ENCODE data around the gene SUCNR1. TPM values are rescaled to one million over a fixed set of nuclear protein-coding genes. Genes with fewer than 3 reads are reported as not detected.
A peak's percentile ranks its signal among the peaks of the same experiment; 100 is the strongest.
"Not testable (repeated sequence)": the region's sequence is repeated elsewhere in the genome, so short reads cannot be mapped to it uniquely, and the experiment has no call there.

The SUCNR1 gene
- not detected in 2 replicates for total RNA-seq (2014; rRNA removed; shearing (Covaris generic))
- polyA plus RNA-seq (2015; cell fraction: cytosol; rRNA removed) = 0.01 TPM in 1 of 2 replicates, not detected in the other
- not detected in 2 replicates for polyA plus RNA-seq (2015; cell fraction: nucleus; rRNA removed)

- no peak for DNase-seq (ENCODE audit: low read depth)
Observed at GRCh38 chr3:151873398-151873797, at the start of gene SUCNR1. Gene SUCNR1 (plus strand): TSS chr3:151873643. CDS start chr3:151879893, 6,250 bp downstream.

GRCh38 chr3:151827816-151828215 is 45.6 kb upstream of the SUCNR1 start:
- DNase-seq (ENCODE audit: low read depth) = peak; percentile 45

- peak; percentile 27 for DNase-seq (ENCODE audit: low read depth)
Observed at GRCh38 chr3:151835751-151836525, 37.5 kb upstream of the SUCNR1 start.

GRCh38 chr3:151837057-151837456 is 36.4 kb upstream of the SUCNR1 start:
- peak; percentile 84 for DNase-seq (ENCODE audit: low read depth)

- DNase-seq (ENCODE audit: low read depth) = peak; percentile 54
Observed at GRCh38 chr3:151838574-151839312, 34.7 kb upstream of the SUCNR1 start.

- no peak for DNase-seq (ENCODE audit: low read depth)
Observed at GRCh38 chr3:151839313-151839631, 34.2 kb upstream of the SUCNR1 start.

GRCh38 chr3:151841801-151842200 is 31.6 kb upstream of the SUCNR1 start:
- no peak for DNase-seq (ENCODE audit: low read depth)

GRCh38 chr3:151843275-151843674 is 30.2 kb upstream of the SUCNR1 start:
- no peak for DNase-seq (ENCODE audit: low read depth)

GRCh38 chr3:151845306-151845905 is 28.0 kb upstream of the SUCNR1 start:
- no peak for DNase-seq (ENCODE audit: low read depth)

- DNase-seq (ENCODE audit: low read depth) = not testable (repeated sequence)
Observed at GRCh38 chr3:151850065-151850464, 23.4 kb upstream of the SUCNR1 start.

GRCh38 chr3:151852074-151852811 is 21.2 kb upstream of the SUCNR1 start:
- DNase-seq (ENCODE audit: low read depth) = no peak

GRCh38 chr3:151856118-151856517 is 17.3 kb upstream of the SUCNR1 start:
- DNase-seq (ENCODE audit: low read depth) = no peak

GRCh38 chr3:151856641-151857040 is 16.8 kb upstream of the SUCNR1 start:
- no peak for DNase-seq (ENCODE audit: low read depth)

GRCh38 chr3:151859233-151859673 is 14.2 kb upstream of the SUCNR1 start:
- no peak for DNase-seq (ENCODE audit: low read depth)

GRCh38 chr3:151859905-151860304 is 13.5 kb upstream of the SUCNR1 start:
- DNase-seq (ENCODE audit: low read depth) = no peak

GRCh38 chr3:151863611-151864010 is 9.8 kb upstream of the SUCNR1 start:
- DNase-seq (ENCODE audit: low read depth) = no peak

- DNase-seq (ENCODE audit: low read depth) = peak; percentile 82
Observed at GRCh38 chr3:151864423-151865101, 8.9 kb upstream of the SUCNR1 start.

GRCh38 chr3:151866711-151867410 is 6.6 kb upstream of the SUCNR1 start:
- no peak for DNase-seq (ENCODE audit: low read depth)

- no peak for DNase-seq (ENCODE audit: low read depth)
Observed at GRCh38 chr3:151867666-151868065, 5.8 kb upstream of the SUCNR1 start.

- no peak for DNase-seq (ENCODE audit: low read depth)
Observed at GRCh38 chr3:151869181-151869580, 4.3 kb upstream of the SUCNR1 start.
